Measurements from ENCODE around the gene TNFAIP3. TPM values are rescaled to one million over a fixed set of nuclear protein-coding genes. Genes with fewer than 3 reads are reported as not detected.
"Not testable (repeated sequence)": the region's sequence is repeated elsewhere in the genome, so short reads cannot be mapped to it uniquely, and the experiment has no call there.

TNFAIP3 gene
- total RNA-seq, 1 donor from 2014 or later, result 6.3 TPM

- H3K9me3 ChIP-seq (ENCODE audit: control insufficient read depth in 3 of 3, low read length in 3 of 3), result no peaks in the 10 kb centered on the region
- H3K9ac ChIP-seq (ENCODE audit: low read depth in 1 of 3, low read length in 3 of 3), result no peak overlapping the region
- no peak overlapping the region for H3K4me3 ChIP-seq (ENCODE audit: low read length in 3 of 3)
- peaks cover 32 to 40% (median 39%) of the 10 kb centered on the region in 3 donors for H3K36me3 ChIP-seq (ENCODE audit: control insufficient read depth in 3 of 3, insufficient read depth in 3 of 3, low read length in 3 of 3)
- peaks cover 3 to 4% (median 3%) of the 10 kb centered on the region in 3 donors for H3K4me1 ChIP-seq (ENCODE audit: control insufficient read depth in 3 of 3, insufficient read depth in 3 of 3, low read length in 3 of 3)
- H3K27ac ChIP-seq (ENCODE audit: low read depth, low read length), result no peak overlapping the region
- H3K27me3 ChIP-seq (ENCODE audit: control insufficient read depth in 3 of 3, insufficient read depth in 3 of 3, low read length in 3 of 3), result no peaks in the 10 kb centered on the region
These were observed 16.5 kb downstream of the TNFAIP3 start for GRCh38 chr6:137883400-137884148.

- H3K27ac ChIP-seq (ENCODE audit: low read depth, low read length), result no peak overlapping the region
- no peaks in the 10 kb centered on the region for H3K27me3 ChIP-seq (ENCODE audit: control insufficient read depth in 3 of 3, insufficient read depth in 3 of 3, low read length in 3 of 3)
- no peak overlapping the region for H3K4me3 ChIP-seq (ENCODE audit: low read length in 3 of 3)
- H3K4me1 ChIP-seq (ENCODE audit: control insufficient read depth in 3 of 3, insufficient read depth in 3 of 3, low read length in 3 of 3), result peaks cover 3 to 4% (median 3%) of the 10 kb centered on the region in 3 donors
- peaks cover 24 to 32% (median 32%) of the 10 kb centered on the region in 3 donors for H3K36me3 ChIP-seq (ENCODE audit: control insufficient read depth in 3 of 3, insufficient read depth in 3 of 3, low read length in 3 of 3)
- H3K9me3 ChIP-seq (ENCODE audit: control insufficient read depth in 3 of 3, low read length in 3 of 3), result no peaks in the 10 kb centered on the region
- no peak overlapping the region for H3K9ac ChIP-seq (ENCODE audit: low read depth in 1 of 3, low read length in 3 of 3)
These were observed 17.3 kb downstream of the TNFAIP3 start for GRCh38 chr6:137884149-137884909.

- not testable (repeated sequence) for H3K27me3 ChIP-seq (ENCODE audit: control insufficient read depth in 3 of 3, insufficient read depth in 3 of 3, low read length in 3 of 3); H3K27ac ChIP-seq (ENCODE audit: low read depth, low read length); H3K4me3 ChIP-seq (ENCODE audit: low read length in 3 of 3); H3K9ac ChIP-seq (ENCODE audit: low read depth in 1 of 3, low read length in 3 of 3); H3K4me1 ChIP-seq (ENCODE audit: control insufficient read depth in 3 of 3, insufficient read depth in 3 of 3, low read length in 3 of 3); H3K9me3 ChIP-seq (ENCODE audit: control insufficient read depth in 3 of 3, low read length in 3 of 3)
- H3K36me3 ChIP-seq (ENCODE audit: control insufficient read depth in 3 of 3, insufficient read depth in 3 of 3, low read length in 3 of 3), result peaks cover 22 to 27% (median 26%) of the 10 kb centered on the region in 3 donors
These were observed 17.8 kb downstream of the TNFAIP3 start for GRCh38 chr6:137884910-137885229.

GRCh38 chr6:137886226-137886625, 19.2 kb downstream of the TNFAIP3 start:
- not testable (repeated sequence) for H3K4me1 ChIP-seq (ENCODE audit: control insufficient read depth in 3 of 3, insufficient read depth in 3 of 3, low read length in 3 of 3); H3K27ac ChIP-seq (ENCODE audit: low read depth, low read length); H3K9me3 ChIP-seq (ENCODE audit: control insufficient read depth in 3 of 3, low read length in 3 of 3); H3K27me3 ChIP-seq (ENCODE audit: control insufficient read depth in 3 of 3, insufficient read depth in 3 of 3, low read length in 3 of 3); H3K4me3 ChIP-seq (ENCODE audit: low read length in 3 of 3); H3K9ac ChIP-seq (ENCODE audit: low read depth in 1 of 3, low read length in 3 of 3)
- H3K36me3 ChIP-seq (ENCODE audit: control insufficient read depth in 3 of 3, insufficient read depth in 3 of 3, low read length in 3 of 3), result peaks cover 11 to 13% (median 13%) of the 10 kb centered on the region in 3 donors

- Histone ChIP-seq H3K4me3 (ENCODE audit: low read length in 3 of 3) (no peak overlapping the region), H3K27ac (ENCODE audit: low read depth, low read length) (no peak overlapping the region), H3K36me3 (ENCODE audit: control insufficient read depth in 3 of 3, insufficient read depth in 3 of 3, low read length in 3 of 3) (no peaks in the 10 kb centered on the region), H3K9me3 (ENCODE audit: control insufficient read depth in 3 of 3, low read length in 3 of 3) (no peaks in the 10 kb centered on the region), H3K9ac (ENCODE audit: low read depth in 1 of 3, low read length in 3 of 3) (no peak overlapping the region), H3K27me3 (ENCODE audit: control insufficient read depth in 3 of 3, insufficient read depth in 3 of 3, low read length in 3 of 3) (no peaks in the 10 kb centered on the region), H3K4me1 (ENCODE audit: control insufficient read depth in 3 of 3, insufficient read depth in 3 of 3, low read length in 3 of 3) (no peaks in the 10 kb centered on the region)
These were observed 24.0 kb downstream of the TNFAIP3 start for GRCh38 chr6:137890983-137891537.

GRCh38 chr6:137892271-137892708, 25.2 kb downstream of the TNFAIP3 start:
- Histone ChIP-seq H3K36me3 (ENCODE audit: control insufficient read depth in 3 of 3, insufficient read depth in 3 of 3, low read length in 3 of 3) (no peaks in the 10 kb centered on the region), H3K4me1 (ENCODE audit: control insufficient read depth in 3 of 3, insufficient read depth in 3 of 3, low read length in 3 of 3) (no peaks in the 10 kb centered on the region), H3K9me3 (ENCODE audit: control insufficient read depth in 3 of 3, low read length in 3 of 3) (no peaks in the 10 kb centered on the region), H3K27ac (ENCODE audit: low read depth, low read length) (no peak overlapping the region), H3K27me3 (ENCODE audit: control insufficient read depth in 3 of 3, insufficient read depth in 3 of 3, low read length in 3 of 3) (no peaks in the 10 kb centered on the region), H3K9ac (ENCODE audit: low read depth in 1 of 3, low read length in 3 of 3) (no peak overlapping the region), H3K4me3 (ENCODE audit: low read length in 3 of 3) (no peak overlapping the region)

GRCh38 chr6:137893181-137893580, 26.1 kb downstream of the TNFAIP3 start:
- no peaks in the 10 kb centered on the region for H3K4me1 ChIP-seq (ENCODE audit: control insufficient read depth in 3 of 3, insufficient read depth in 3 of 3, low read length in 3 of 3)
- H3K27me3 ChIP-seq (ENCODE audit: control insufficient read depth in 3 of 3, insufficient read depth in 3 of 3, low read length in 3 of 3), result no peaks in the 10 kb centered on the region
- no peak overlapping the region for H3K9ac ChIP-seq (ENCODE audit: low read depth in 1 of 3, low read length in 3 of 3)
- H3K9me3 ChIP-seq (ENCODE audit: control insufficient read depth in 3 of 3, low read length in 3 of 3), result no peaks in the 10 kb centered on the region
- H3K27ac ChIP-seq (ENCODE audit: low read depth, low read length), result no peak overlapping the region
- H3K36me3 ChIP-seq (ENCODE audit: control insufficient read depth in 3 of 3, insufficient read depth in 3 of 3, low read length in 3 of 3), result no peaks in the 10 kb centered on the region
- no peak overlapping the region for H3K4me3 ChIP-seq (ENCODE audit: low read length in 3 of 3)

GRCh38 chr6:137893726-137894125, 26.7 kb downstream of the TNFAIP3 start:
- no peak overlapping the region for H3K27ac ChIP-seq (ENCODE audit: low read depth, low read length)
- no peaks in the 10 kb centered on the region for H3K27me3 ChIP-seq (ENCODE audit: control insufficient read depth in 3 of 3, insufficient read depth in 3 of 3, low read length in 3 of 3)
- no peaks in the 10 kb centered on the region for H3K4me1 ChIP-seq (ENCODE audit: control insufficient read depth in 3 of 3, insufficient read depth in 3 of 3, low read length in 3 of 3)

GRCh38 chr6:137894378-137894777, 27.3 kb downstream of the TNFAIP3 start:
- not testable (repeated sequence) for H3K36me3 ChIP-seq (ENCODE audit: control insufficient read depth in 3 of 3, insufficient read depth in 3 of 3, low read length in 3 of 3); H3K9ac ChIP-seq (ENCODE audit: low read depth in 1 of 3, low read length in 3 of 3); H3K9me3 ChIP-seq (ENCODE audit: control insufficient read depth in 3 of 3, low read length in 3 of 3); H3K27me3 ChIP-seq (ENCODE audit: control insufficient read depth in 3 of 3, insufficient read depth in 3 of 3, low read length in 3 of 3); H3K4me3 ChIP-seq (ENCODE audit: low read length in 3 of 3); H3K27ac ChIP-seq (ENCODE audit: low read depth, low read length); H3K4me1 ChIP-seq (ENCODE audit: control insufficient read depth in 3 of 3, insufficient read depth in 3 of 3, low read length in 3 of 3)

More at GRCh38 chr6:137893726-137894125, 26.7 kb downstream of the TNFAIP3 start:
- no peak overlapping the region for H3K9ac ChIP-seq (ENCODE audit: low read depth in 1 of 3, low read length in 3 of 3)
- no peaks in the 10 kb centered on the region for H3K36me3 ChIP-seq (ENCODE audit: control insufficient read depth in 3 of 3, insufficient read depth in 3 of 3, low read length in 3 of 3)
- no peaks in the 10 kb centered on the region for H3K9me3 ChIP-seq (ENCODE audit: control insufficient read depth in 3 of 3, low read length in 3 of 3)
- H3K4me3 ChIP-seq (ENCODE audit: low read length in 3 of 3), result no peak overlapping the region

- Histone ChIP-seq H3K4me3 (ENCODE audit: low read length in 3 of 3) (no peak overlapping the region), H3K9me3 (ENCODE audit: control insufficient read depth in 3 of 3, low read length in 3 of 3) (no peaks in the 10 kb centered on the region), H3K27ac (ENCODE audit: low read depth, low read length) (no peak overlapping the region), H3K4me1 (ENCODE audit: control insufficient read depth in 3 of 3, insufficient read depth in 3 of 3, low read length in 3 of 3) (no peaks in the 10 kb centered on the region), H3K9ac (ENCODE audit: low read depth in 1 of 3, low read length in 3 of 3) (no peak overlapping the region), H3K36me3 (ENCODE audit: control insufficient read depth in 3 of 3, insufficient read depth in 3 of 3, low read length in 3 of 3) (no peaks in the 10 kb centered on the region), H3K27me3 (ENCODE audit: control insufficient read depth in 3 of 3, insufficient read depth in 3 of 3, low read length in 3 of 3) (no peaks in the 10 kb centered on the region)
These were observed 27.8 kb downstream of the TNFAIP3 start for GRCh38 chr6:137894779-137895385.

All from skeletal muscle tissue (tissue), 4 donors.